Measurements from ENCODE around the gene ADAM33. TPM values are rescaled to one million over a fixed set of nuclear protein-coding genes. Genes with fewer than 3 reads are reported as not detected.

Gene ADAM33
- total RNA-seq, 6 experiments from 2014 or later: 0.24 to 0.51 (median 0.45) TPM

DNA sequence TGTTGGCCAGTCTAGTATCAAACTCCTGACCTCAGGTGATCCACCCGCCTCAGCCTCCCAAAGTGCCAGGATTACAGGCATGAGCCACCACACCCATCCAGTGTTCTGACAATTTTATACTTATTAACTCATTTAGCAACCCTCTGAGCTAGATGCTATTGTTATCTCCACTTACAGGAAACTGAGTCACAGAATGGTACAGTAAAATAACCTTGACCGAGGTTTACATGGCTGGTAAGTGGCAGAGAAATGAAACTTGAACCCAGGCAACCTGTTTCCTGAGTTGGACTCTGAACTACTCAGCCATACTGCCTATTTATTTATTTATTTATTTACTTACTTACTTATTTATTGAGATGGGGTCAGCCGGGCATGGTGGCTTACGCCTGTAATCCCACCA is 37.2 kb upstream of the ADAM33 start:
- WGBS (ENCODE audit: insufficient coverage, low coverage, low lambda C conversion rate, missing lambda C conversion rate): 85% methylated on average over 4 of the region's 4 CpGs

DNA sequence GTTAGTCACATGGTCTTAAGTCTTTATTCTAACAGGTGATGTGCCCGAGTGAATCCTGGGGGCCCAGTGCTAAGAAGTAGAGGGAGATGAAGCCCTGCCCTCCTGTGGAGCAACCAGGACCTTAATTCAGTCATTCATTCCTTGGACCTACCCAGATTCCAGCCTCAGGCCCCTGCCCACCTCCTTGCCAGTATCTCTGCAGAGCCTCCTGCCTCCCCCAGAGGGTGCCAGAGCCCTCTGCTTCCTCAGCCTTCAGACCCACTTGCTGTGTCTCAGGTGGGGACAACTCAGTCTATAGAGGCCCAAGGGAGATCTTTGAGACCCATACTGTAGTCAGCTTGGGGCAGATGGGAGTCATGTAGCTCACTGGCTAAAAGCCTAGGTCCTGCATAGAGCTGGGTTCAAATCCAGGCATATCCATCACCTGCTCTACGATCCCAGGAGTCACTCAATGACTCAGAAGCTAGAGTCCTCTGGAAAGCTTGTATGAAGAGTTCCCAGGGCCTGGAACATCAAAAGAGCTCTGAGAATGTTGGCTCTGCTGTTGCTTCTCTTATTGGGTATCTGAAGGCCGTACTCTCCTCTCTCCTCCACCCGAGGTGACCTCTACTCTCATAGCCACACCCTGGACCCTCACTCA is 34.5 kb upstream of the ADAM33 start:
- Histone ChIP-seq H3K4me3 (no peak overlapping the region), H3K4me1 (no peaks in the 10 kb centered on the region), H3K36me3 (no peaks in the 10 kb centered on the region), H3K27ac (no peak overlapping the region), H3K9me3 (no peaks in the 10 kb centered on the region), H3K27me3 (no peaks in the 10 kb centered on the region)
- intact Hi-C loops (cut with DNase I): no loop called here
- 40% methylated on average over 2 of the region's 4 CpGs for WGBS (ENCODE audit: insufficient coverage, low coverage, low lambda C conversion rate, missing lambda C conversion rate)
- TF ChIP-seq, protein P1, sequence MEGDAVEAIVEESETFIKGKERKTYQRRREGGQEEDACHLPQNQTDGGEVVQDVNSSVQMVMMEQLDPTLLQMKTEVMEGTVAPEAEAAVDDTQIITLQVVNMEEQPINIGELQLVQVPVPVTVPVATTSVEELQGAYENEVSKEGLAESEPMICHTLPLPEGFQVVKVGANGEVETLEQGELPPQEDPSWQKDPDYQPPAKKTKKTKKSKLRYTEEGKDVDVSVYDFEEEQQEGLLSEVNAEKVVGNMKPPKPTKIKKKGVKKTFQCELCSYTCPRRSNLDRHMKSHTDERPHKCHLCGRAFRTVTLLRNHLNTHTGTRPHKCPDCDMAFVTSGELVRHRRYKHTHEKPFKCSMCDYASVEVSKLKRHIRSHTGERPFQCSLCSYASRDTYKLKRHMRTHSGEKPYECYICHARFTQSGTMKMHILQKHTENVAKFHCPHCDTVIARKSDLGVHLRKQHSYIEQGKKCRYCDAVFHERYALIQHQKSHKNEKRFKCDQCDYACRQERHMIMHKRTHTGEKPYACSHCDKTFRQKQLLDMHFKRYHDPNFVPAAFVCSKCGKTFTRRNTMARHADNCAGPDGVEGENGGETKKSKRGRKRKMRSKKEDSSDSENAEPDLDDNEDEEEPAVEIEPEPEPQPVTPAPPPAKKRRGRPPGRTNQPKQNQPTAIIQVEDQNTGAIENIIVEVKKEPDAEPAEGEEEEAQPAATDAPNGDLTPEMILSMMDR (IDR thresholded peaks at IDR 0.05): peak; percentile 45 to 76 (median 66)
- TF ChIP-seq POLR2A (IDR thresholded peaks at IDR 0.05): no peak
- peak; percentile 67 to 78 (median 73) for ATAC-seq
- DNase-seq: peak in 1 of 3 donors; percentile 37

More for the DNA sequence above, 37.2 kb upstream of the ADAM33 start:
- no peak for DNase-seq
- Histone ChIP-seq H3K4me1 (no peaks in the 10 kb centered on the region), H3K4me3 (no peak overlapping the region), H3K36me3 (no peaks in the 10 kb centered on the region), H3K27ac (no peak overlapping the region), H3K27me3 (no peaks in the 10 kb centered on the region), H3K9me3 (no peaks in the 10 kb centered on the region)
- intact Hi-C loops (cut with DNase I): no loop called here
- no peak for TF ChIP-seq POLR2A (IDR thresholded peaks at IDR 0.05)
- TF ChIP-seq, protein P1 (IDR thresholded peaks at IDR 0.05): no peak
- ATAC-seq: no peak

DNA sequence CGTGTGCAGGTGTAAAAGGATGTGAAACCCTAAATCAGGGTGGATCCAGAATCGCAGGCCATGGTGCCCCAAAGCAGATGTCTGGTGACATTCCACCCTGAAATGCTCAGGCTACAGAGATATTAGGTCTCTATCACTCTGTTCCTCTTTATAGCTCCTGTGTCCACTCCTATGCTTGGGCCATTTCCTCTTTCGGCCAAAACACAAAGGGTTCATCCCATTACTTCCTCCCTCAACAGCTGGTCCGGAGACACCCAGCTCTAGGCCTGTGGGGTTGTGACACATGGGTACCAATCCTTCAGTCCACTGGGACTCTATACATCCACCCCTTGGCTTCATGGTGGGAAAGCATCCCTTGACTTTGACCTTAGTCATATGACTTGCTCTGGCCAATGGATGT is 32.3 kb upstream of the ADAM33 start:
- H3K27ac ChIP-seq: no peak overlapping the region
- H3K4me3 ChIP-seq: no peak overlapping the region
- TF ChIP-seq, protein P1 (IDR thresholded peaks at IDR 0.05): no peak
- TF ChIP-seq POLR2A (IDR thresholded peaks at IDR 0.05): no peak
- 42% methylated on average over 2 of the region's 4 CpGs for WGBS (ENCODE audit: insufficient coverage, low coverage, low lambda C conversion rate, missing lambda C conversion rate)
- no peaks in the 10 kb centered on the region for H3K27me3 ChIP-seq
- peak; percentile 21 to 38 (median 28) for ATAC-seq
- no peak for DNase-seq
- H3K9me3 ChIP-seq: no peaks in the 10 kb centered on the region
- H3K4me1 ChIP-seq: no peaks in the 10 kb centered on the region
- H3K36me3 ChIP-seq: no peaks in the 10 kb centered on the region
- intact Hi-C loops (cut with DNase I): no loop called here

DNA sequence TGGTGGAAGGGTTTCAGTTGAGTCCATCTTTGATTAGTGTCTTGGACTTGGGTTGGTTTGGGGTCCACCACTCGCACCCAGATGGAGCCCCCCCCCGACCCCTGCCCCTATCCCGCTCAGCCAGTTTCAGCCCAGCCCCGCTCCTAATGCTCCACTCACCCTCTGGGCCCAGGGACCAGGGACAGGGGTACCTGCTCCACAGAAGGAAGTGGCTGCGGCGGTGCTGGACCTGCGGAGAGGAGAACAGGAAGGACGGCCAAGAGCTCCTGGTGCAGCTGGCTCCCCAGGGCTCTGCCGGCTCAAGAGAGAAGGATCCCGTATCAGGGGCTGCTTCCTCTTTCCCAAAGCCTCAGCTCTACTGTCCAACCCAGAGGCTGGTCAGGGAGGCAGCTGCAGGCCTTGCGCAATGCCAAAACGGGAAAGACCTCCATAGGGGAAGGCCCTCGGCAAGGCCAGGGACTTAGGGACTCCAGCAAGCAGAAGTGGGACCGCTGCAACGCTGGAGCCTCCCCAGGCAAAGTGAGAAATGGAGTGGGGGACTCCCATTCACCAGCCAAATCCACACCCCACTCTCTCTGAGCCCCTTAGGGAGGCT is 30.6 kb upstream of the ADAM33 start, which contains the start of gene SIGLEC1:
SIGLEC1 (minus strand) TSS at position 322 of the 595 bp plus-strand sequence. CDS start 5,472 bp downstream, outside the sequence.
- no peaks in the 10 kb centered on the region for H3K9me3 ChIP-seq
- H3K36me3 ChIP-seq: no peaks in the 10 kb centered on the region
- TF ChIP-seq, protein P1 (IDR thresholded peaks at IDR 0.05): no peak
- TF ChIP-seq POLR2A (IDR thresholded peaks at IDR 0.05): no peak
- peak within 1 kb of the TSS in 1 of 3 donors; percentile 21 for H3K4me3 ChIP-seq
- no peak within 1 kb of the TSS for H3K27ac ChIP-seq
- no peaks in the 10 kb centered on the region for H3K4me1 ChIP-seq
- peak in 2 of 3 donors; percentile 72 to 76 for DNase-seq
- ATAC-seq: peak; percentile 50 to 61 (median 53)
- 44% methylated on average over 7 of the region's 15 CpGs for WGBS (ENCODE audit: insufficient coverage, low coverage, low lambda C conversion rate, missing lambda C conversion rate)
- intact Hi-C loops (cut with DNase I): no loop called here
- H3K27me3 ChIP-seq: no peaks in the 10 kb centered on the region

Measured in right lobe of liver (tissue), 6 donors.